ENCODE data around the gene NR2F6. TPM values are rescaled to one million over a fixed set of nuclear protein-coding genes. Genes with fewer than 3 reads are reported as not detected.
A peak's percentile ranks its signal among the peaks of the same experiment; 100 is the strongest.
"Not testable (repeated sequence)": the region's sequence is repeated elsewhere in the genome, so short reads cannot be mapped to it uniquely, and the experiment has no call there.

The NR2F6 gene
- polyA plus RNA-seq (2014; cell fraction: cytosol; rRNA removed) = 90.3 and 107 TPM in 2 replicates
- 73.5 and 90.3 TPM in 2 replicates for polyA plus RNA-seq (2014; cell fraction: nucleus; rRNA removed)

DNA sequence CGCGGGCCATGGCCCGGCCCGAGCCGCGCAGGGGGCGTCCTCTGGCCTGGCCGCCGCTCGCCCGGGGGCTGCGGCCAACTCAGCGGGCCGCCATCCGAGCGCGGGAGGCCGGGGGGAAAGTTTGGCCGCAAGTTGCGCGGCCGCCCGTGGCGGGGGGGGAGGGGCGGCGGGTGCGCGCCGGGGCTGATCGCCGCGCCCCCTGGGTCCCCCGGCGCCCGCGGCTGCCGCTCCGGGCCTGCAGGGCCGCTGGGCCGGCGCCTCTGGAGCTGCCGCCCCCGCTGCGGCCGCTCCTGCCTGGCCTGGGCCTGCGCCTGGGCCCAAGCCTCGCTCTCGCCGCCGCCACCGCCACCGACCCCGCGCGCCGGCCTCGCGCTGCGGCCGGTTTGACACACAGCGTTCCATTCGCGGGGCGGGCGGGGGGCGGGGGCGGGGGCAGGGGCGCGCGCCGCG lies at the start of gene NR2F6:
Gene NR2F6 (minus strand): TSS at position 385 of the 450 bp plus-strand sequence. CDS start 699 bp downstream, outside the sequence.
- no peak for DNase-seq (ENCODE audit: low spot score)

DNA sequence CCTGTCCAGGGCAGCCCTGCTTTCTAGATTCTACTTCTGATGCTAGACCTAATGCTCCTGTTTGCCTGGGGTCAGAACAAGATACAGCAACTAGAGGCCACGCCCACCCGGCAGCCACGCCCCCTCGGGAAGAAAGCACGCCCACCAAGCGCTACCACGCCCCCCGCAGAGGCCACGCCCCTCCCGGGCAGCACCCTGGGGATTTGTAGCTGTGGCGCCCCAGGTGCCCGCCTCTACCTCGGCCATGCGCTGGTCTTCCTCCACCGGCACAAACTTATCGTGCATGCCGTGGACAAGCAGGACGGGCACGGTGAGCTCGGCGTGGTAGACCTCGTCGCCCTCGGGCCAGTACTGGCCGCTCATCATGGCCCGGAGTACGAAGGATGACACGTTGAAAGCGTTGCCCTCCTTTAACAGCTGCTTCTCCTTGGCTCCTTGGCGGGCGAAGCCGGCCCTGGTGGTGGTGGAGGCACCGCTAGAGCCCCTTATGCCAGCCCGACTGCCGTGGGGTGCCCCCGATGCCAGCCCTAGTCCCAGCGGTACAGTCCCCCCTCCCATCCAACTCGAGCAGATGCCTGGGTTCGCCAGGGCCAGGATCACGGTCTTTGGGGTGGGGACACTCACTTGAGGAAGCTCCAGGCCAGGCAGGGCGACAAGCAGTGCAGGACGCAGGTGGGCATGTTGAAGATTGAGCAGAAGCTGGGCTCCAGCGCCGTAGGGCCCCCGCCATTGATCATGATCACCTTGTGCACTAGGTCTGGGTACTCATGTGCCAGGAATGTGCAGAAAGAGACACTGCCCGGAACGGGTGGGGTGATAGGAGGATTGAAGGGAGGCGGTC lies 48.6 kb upstream of the NR2F6 start:
- no peak for DNase-seq (ENCODE audit: low spot score)

DNA sequence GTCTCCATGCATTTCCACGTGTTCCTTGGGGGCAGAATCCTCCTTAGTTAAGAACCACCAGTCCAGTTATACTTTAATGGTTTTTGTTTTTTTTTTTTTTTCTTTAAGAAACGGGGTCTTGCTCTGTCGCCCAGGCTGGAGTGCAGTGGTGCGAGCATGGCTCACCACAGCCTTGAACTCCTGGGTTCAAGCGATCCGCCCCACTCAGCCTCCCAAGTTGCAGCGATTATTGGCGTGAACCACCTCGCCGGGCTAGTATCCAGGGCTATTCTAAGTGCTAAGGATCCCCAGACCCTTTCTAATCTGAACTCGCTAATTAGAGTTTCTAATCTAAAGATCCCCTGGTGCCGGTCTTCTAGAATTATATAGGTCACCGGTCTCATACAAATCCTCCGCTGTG lies 47.9 kb upstream of the NR2F6 start:
- DNase-seq (ENCODE audit: low spot score) = no peak

DNA sequence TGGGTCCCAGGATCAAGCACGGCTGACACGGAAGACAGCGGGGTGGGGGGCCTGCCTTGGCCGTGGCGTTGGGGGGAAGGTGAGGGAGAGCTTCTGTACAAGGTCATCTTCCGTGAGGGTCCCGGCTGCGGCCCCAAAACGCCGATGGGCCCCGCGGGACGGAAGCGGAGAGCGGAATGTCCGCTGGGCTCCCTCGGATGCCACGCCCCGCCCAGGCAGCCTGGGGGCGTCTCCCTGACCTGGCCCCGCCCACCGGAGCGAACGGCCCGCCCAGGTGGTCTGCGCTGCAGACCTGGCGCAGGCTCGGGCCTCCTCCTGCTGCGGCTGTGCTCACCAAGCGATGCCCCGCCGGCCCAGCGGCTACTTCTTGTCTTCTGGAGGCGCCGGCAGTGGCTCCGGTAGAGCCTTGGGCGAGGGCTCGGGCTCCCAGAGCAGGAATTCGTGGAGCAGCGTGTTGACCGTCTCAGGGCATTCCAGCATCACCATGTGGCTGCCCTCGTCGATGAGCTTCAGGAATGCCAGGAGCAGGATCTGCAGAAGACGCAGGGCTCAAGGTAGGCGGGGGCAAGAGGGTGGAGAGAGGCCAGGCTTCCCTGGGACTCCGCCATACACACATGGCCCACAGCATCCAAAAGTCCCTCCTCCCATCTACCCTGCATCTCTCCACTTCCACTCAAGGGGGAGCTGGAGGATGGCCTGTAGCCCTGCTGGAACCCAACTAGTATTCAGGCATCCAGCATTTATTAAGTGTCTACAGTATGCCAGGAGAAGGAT lies 46.8 kb upstream of the NR2F6 start:
- DNase-seq (ENCODE audit: low spot score) = peak; percentile 85

DNA sequence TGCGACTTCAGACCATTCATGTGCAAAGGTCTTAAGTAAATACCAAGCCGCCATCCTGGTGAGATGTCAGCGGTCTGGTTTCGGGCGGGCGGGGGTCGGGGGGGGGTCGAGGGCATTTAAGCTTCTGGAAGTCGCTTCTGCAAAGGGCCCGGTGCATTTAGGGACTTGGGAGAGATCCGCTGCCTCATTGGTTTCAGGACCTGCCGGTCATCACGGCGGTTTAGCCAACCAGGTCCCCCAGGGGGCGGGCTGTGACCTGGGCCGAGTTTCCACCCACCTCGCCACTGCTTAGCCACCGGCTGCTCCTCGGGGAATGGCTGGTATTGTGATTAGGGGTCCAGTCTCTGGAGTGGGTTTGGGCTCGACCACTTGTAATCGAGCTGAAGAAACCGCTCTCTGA lies 43.8 kb upstream of the NR2F6 start:
- peak; percentile 83 for DNase-seq (ENCODE audit: low spot score)

DNA sequence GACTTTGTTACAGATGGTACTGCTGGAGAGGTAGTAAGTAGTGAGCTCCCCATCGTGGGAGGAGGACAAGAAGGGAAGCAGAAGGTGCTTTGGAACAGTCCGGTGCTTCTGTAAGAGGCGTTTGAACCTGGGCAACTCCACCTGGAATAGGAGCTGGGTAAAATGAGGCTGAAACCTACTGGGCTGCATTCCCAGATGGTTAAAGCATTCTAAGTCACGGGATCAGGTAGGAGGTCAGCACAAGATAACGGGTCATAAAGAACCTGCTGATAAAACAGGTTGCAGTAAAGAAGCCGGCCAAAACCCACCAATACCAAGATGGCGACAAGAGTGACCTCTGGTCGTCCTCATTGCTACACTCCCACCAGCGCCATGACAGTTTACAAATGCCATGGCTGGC lies 41.0 kb upstream of the NR2F6 start:
- DNase-seq (ENCODE audit: low spot score) = no peak

DNA sequence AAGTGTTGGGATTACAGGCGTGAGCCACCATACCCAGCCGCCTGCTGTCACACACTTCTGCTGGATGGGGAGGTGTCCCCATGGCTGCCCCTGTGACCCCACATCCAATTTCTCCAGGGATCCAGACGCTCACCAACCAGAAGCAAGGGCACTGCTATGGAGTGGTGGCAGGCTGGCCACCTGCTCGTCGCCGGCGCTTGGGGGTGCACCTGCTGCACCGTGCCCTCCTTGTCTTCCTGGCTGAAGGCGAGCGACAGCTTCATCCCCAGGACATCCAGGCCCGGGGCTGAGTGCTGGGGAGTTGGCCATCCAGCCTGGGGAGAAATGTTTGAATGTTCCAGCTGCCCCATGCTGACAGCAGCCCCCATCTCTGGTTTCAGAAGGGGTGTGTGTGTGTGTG lies 40.5 kb upstream of the NR2F6 start:
- DNase-seq (ENCODE audit: low spot score) = no peak

DNA sequence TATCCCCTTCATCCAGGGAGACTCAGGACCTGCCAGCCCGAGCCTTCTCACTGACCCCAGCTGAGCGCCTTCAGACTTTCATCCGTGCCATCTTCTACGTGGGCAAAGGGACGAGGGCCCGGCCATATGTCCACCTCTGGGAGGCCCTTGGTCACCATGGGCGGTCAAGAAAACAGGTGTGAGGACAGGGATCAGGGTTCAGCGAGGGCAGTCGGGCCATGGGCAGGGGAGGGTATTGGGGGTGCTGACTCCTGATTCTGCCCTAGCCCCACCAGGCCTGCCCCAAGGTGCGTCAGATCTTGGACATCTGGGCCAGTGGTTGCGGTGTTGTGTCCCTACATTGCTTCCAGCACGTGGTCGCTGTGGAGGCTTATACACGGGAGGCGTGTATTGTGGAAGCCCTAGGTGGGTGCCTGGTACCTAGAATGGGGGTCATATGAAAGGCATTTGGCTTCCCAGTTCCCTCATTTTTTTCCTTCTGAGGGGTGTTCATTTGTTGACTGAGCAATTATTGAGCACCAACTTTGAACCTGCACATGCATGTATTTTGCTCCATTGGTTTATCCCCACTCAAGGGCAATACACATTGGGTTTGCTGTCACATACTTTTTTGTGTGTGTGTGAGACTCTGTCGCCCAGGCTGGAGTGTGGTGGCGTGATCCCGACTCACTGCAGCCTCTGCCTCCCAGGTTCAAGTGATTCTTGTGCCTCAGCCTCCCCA lies 39.9 kb upstream of the NR2F6 start:
- DNase-seq (ENCODE audit: low spot score) = no peak

DNA sequence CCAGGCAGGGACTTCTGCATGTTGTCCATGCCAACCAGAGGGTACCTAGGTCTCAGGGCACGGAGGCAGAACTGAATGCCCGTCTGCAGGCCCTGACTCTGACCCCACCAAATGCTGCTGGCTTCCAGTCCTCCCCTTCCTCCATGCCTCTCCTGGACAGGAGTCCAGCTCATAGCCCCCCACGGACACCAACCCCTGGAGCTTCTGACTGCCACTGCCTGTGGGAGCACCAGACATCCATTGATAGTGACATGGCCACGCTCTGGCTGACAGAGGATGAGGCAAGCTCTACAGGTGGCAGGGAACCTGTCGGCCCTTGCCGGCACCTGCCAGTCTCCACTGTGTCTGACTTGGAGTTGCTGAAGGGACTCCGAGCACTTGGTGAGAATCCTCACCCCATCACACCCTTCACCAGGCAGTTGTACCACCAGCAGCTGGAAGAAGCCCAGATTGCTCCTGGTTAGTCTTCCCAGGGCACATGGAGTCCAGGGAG lies 37.8 kb upstream of the NR2F6 start:
- no peak for DNase-seq (ENCODE audit: low spot score)

DNA sequence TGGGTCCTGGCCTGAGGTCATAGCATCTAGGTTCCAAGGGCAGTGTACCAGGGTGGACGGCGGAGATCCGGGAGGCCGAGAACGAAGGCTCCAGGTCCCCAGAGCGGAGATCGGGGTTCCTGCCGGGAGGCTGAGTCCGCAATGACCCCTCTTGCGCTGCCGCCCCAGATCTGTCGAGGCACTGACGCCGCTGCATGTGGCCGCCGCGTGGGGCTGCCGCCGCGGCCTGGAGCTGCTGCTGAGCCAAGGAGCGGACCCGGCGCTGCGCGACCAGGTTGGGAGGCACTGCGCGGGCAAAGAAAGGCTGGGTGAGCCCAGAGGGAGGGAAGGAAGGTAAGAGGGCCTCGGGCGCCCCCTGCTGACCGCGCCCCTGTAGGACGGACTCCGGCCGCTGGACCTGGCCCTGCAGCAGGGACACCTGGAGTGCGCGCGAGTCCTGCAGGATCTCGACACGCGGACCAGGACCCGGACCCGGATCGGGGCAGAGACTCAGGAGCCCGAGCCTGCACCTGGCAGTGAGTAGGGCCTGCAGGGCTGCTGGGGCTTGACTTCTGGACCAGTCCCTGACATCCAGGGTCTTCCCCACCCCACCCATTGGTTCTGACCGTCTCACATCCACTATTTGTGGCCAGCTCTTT lies 36.9 kb upstream of the NR2F6 start:
- peak; percentile 82 for DNase-seq (ENCODE audit: low spot score)

DNA sequence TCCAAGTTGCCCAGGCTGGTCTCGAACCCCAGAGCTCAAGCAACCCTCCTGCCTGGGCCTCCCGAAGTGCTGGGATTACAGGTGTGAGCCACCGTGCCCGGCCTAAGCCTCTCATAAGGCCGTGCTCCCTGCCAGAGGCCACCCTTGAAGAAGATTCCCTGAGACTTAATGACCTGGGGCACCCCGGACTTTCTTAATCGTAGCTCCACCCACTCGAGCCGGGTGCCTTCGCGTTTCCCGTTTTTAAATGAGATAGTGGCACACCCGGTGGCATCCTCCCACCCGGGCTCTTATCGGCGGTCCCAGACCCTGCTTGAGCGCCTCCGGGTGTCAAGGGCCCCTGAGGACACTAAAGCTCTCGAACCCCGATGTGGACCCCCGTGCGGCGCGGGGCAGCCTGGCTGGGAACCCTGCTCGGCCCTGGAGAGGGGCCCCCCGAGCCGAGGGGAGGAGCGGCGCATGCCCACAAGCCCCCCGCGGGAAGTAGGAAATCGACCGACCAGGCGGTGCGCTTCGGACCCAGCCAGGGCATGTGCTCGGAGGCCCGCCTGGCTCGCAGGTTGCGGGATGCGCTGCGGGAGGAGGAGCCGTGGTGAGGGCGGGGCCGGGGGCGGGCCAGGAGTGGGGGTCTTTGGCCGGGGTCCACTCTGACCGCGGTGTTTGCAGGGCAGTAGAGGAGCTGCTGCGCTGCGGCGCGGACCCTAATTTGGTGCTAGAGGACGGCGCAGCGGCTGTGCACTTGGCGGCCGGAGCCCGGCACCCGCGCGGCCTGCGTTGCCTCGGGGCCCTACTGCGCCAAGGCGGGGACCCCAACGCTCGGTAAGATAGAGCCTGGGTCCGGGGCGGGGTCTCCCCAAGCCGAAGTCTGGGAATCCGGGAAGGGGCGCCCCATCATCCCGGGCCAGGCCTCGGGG lies 35.9 kb upstream of the NR2F6 start, which contains the start of gene ANKLE1:
Gene ANKLE1 (plus strand): TSS at position 511 of the 914 bp plus-strand sequence. CDS start 20 bp downstream, at position 531.
- DNase-seq (ENCODE audit: low spot score) = no peak

DNA sequence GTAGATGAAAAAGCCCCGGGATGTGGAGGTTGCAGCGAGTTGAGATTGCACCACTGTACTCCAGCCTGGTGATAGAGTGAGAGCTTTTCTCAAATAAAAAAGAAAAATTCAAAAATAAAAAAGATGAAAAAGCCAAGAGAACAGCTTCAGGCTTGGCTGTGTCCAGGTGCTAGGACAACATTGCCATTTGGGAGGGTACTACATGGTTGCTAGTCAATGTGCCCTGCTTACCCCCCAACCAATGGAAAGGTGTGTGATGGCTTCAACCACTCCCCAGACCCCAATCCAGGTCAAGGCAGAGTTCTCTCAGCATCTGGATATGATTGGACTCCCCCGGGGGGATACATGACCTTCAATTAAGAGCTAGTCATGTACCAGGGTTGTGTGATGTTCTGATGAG lies 33.7 kb upstream of the NR2F6 start:
- no peak for DNase-seq (ENCODE audit: low spot score)

DNA sequence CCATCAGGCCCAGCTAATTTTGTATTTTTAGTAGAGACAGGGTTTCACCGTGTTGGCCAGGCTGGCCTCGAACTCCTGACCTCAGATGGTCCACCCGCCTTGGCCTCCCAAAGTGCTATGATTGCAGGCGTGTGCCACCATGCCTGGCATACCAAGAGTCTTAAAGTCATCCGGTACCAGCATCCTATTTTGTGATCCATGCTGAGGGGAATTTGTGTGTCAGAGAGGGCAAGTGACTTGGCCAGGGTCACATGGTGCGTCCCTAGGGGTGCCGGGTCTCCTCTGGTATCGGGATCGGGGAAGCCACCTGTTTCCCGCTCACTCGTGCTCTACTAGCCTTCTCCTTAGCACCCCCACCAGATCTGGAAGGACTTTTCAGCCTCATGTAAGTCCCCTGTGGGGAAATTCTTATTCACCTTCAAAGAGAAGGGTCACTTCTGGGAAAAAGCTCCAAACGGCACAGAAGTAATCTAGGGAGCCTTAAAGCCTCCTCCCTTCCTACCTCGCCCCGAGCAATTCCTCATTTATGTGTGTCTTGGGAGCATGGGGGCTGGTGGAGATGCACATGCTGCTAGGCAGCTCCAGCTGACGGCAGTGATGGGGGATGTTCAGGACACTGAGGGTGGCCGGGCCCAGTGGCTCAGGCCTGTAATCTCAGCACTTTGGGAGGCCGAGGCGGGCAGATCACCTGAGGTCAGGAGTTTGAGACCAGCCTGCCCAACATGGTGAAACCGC lies 29.9 kb upstream of the NR2F6 start:
- no peak for DNase-seq (ENCODE audit: low spot score)

DNA sequence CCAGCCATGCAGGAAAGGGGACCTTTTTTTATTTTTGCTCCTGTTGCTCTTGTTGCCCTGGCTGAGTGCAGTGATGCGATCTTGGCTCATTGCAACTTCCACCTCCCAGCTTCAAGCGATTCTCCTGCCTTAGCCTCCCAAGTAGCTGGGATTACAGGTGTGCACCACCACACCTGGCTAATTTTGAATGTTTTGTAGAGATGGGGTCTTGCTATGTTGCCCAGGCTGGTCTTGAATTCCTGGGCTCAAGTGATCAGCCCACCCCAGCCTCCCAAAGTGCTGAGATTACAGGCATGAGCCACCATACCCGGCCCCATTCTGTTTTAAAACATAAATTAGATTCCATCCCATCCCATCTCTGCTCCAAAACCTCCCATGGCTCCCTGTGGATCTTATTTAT lies 29.2 kb upstream of the NR2F6 start:
- not testable (repeated sequence) for DNase-seq (ENCODE audit: low spot score)

DNA sequence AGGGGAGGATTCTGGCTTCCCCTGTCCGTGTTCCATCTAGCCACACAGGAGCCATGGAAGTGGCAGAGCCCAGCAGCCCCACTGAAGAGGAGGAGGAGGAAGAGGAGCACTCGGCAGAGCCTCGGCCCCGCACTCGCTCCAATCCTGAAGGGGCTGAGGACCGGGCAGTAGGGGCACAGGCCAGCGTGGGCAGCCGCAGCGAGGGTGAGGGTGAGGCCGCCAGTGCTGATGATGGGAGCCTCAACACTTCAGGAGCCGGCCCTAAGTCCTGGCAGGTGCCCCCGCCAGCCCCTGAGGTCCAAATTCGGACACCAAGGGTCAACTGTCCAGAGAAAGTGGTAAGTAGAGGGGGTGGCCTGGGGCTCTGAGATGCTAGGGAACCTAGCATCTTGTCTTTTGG lies 23.0 kb upstream of the NR2F6 start:
- DNase-seq (ENCODE audit: low spot score) = no peak

DNA sequence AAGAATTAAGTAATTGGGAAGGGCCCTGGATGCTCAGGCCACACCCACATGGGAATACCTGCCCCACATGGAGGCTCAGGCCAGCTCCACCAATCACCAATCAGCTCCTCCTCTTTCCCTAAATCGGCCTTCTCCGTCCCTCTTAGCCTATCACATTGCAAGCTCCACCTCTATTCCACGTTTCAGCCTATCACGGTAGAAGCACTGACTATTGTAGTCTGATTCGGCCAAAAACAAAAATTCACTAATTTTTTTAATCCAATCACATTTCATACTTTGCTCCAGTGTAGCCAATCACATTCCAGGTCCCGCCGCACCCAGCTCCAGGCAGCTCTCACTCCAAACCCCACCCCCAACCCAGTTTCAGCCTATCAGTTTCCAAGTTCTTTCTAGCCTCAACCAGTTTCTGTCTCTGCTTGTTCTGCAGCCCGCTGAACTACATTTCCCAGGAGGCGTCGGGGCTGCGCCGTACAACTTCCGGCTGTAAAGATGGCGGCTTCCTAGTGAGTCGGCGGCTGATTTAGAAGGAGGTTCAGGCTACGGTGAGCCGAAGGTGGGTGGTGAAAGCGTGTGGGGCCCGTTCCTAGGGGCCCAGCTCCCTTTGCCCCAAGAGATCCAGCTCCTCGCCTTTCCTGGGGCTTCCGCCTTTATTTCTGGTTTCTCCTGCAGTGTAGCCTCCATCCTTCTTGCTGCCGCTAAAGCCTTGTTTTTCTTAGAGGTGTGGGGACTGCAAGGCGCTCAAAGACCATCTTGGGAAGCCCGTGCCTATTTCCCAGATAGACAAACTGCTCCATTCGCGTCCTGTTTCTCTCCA lies 21.5 kb upstream of the NR2F6 start, which contains the start of gene BABAM1:
Gene BABAM1 (plus strand): TSS at position 469 of the 814 bp plus-strand sequence. CDS start 1,364 bp downstream, outside the sequence.
- DNase-seq (ENCODE audit: low spot score) = peak; percentile 97

DNA sequence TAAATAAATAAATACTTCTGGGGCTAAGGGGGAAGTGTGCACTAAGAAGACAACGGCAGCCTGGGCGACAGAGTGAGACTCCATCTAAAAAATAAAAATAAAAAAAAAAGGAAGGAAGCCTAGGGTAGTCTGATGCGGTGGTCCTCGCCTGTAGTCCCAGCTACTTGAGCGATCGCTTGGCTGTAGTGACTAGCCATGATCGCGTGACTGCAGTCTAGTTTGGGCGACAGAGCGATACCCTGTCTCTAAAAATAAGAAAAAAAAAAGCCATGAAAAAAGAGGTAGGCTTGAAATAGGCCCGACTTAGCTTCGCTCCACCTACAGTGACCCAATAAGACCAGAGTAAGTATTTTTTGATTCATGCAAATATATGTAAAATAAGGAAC lies 20.9 kb upstream of the NR2F6 start:
- no peak for DNase-seq (ENCODE audit: low spot score)

DNA sequence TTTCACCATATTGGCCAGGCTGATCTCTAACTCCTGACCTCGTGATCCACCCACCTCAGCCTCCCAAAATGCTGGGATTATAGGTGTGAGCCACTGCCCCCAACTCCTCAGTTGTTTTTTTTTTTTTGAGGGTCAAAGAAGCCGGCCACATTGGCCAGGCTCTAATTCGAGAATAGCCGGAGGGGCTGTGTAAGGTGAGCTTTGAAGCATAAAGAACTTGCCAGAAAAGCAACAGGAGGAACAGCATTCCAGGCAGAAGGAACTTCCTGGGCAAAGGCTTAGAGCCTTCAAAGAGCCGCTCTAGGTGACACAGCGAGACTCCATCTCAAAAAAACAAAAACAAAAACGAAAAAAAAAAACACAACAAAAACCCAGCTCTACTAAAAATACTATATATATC lies 20.3 kb upstream of the NR2F6 start:
- no peak for DNase-seq (ENCODE audit: low spot score)
